Superior temporal gyrus (tissue), 1 donor: Measurements from ENCODE around the gene TC2N.
A peak's percentile ranks its signal among the peaks of the same experiment; 100 is the strongest.
"Not testable (repeated sequence)": the region's sequence is repeated elsewhere in the genome, so short reads cannot be mapped to it uniquely, and the experiment has no call there.

Experiments
- DNase-seq: peaks from one replicate; pipeline ENCODE4 v3.0.0-alpha.2; 2016; ENCODE audit errors: extremely low spot score

Gene TC2N

DNA sequence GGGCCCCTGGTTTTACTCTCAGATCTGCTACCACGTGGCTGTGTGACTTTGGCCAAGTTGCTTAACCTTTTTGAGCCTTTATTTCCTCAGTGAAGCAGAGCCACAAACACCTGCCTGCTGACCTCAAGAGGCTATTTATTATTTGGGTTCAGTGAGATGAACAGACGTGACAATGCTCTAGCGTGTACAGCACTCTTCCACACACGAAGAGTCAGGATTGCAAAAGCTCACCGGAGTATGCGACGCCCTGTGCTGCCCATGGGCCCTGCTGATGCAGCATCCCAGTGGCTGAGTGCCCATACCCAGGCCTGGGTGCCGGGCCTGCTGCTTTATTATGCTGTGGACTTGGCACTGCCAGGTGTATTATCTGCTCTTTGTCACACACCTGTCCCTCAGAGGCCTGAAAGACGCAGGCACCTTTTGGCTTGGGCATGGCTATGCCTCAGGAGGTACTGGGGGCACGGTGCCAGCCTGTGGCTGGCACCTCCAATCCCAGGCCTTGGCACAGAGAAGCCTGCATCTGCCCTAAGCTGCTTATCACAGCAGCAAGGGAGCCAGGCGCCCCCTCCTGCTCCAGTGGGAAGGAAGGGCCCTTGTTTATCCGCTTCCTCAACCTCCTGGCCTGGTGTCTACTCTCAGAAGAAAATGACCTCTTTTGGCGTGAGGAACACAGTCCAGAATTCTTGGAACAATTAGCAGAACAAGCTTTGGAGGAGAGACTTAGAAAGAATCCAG, 22.3 kb upstream of the TC2N start:
- peak; percentile 66 for DNase-seq

DNA sequence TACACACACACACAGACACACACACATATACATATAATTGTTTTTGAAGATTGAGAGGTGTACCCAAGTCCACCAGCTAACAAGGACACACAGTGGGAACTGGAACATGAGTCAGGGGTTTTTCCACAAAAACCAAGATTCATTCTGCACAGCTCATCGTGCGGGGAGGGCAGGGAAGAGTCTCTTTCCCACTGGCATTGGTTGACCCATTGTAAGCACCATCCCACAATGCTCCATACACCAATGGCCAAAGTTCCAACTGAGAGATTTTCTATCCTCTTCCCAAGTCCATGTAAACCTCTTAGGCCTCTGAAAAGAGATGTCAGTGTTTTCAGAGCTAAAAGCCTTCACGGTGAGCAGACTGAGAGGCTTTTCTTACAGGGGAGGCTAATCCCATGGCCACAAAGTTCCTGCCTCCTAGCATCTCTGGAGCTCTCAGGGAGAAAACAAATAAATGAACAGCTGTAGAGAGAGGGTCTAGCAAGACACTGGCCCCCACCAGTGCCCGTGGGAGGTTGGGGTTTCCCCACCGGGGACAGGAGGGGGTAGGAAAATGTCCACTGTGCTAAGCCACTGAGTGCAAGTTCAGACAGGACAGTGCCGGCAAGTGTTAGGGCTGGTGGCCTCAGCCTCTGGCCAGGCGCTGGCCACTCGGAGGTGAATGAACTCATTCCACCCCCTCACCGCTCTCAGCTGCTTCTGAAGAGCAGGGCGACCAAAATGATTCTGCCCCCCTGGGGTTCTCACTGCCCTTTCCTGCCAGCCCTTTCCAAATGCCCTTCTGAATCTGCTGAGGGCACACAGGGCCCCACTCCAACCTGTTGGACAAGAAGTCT, 21.5 kb upstream of the TC2N start:
- peak; percentile 47 for DNase-seq

DNA sequence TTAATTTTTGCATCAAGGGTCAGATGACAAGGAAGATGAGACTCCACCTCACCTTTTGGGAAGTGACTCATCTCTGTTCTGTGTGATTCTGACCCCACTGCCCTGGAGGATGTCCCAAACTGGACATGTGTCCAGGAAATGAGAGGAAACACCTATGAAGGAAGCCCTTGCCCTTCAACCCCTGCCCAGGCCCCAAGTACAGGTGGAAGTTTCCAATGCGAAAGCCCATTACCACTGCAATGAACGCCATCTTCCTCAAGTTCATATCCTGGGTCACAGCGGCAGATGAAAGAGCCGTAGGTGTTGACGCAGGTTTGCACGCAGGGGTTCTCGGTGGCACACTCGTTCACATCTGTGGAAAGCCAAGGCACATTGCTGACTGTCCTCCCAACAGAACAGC, 19.6 kb upstream of the TC2N start:
- DNase-seq: no peak

DNA sequence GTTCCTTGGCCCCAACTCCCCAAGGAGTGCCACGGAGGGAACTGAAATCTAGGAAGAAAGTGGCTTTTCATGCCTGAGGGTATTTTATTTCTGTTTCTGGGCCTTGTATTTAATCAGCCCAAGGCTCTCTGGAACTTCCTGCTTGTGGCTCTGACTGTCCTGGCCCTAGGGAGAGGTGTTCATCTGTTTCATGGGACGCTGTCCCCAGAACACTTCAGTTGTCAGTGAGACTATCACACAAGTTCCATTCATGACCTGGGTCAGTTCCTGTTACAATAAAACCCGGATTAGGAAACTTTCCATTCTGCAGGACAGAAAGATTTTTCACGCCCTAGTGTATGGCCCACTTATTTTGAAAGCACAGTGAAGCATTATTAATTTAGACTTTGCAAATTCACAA, 18.5 kb upstream of the TC2N start:
- no peak for DNase-seq

DNA sequence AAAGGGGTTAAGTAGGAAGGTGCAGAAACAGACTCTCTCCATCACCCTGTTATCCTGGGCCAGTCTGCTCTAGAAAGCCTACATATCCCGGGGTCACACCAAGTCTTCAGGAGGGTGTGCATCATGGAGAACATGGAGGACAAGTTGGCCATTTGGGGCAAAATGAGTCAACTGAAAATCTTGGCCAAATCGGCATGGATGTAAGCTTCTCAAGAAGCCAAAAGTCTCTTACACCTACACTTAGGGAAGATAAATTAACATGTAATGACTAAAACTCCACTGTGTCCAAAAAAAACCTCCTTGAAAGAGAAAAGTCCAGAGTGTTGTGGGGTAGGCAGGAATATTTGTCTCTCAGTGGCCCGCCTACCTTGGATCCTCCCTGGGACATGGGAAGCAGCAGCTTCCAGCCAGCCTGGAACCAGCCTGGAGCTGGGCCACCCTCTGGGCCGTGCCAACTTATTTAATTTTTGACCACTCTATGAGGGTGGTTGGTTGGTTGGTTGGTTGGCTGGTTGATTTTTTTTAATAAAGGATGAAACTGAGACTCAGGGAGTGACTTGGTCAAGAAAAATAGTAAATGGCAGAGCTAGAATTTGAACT, 17.9 kb upstream of the TC2N start:
- no peak for DNase-seq

DNA sequence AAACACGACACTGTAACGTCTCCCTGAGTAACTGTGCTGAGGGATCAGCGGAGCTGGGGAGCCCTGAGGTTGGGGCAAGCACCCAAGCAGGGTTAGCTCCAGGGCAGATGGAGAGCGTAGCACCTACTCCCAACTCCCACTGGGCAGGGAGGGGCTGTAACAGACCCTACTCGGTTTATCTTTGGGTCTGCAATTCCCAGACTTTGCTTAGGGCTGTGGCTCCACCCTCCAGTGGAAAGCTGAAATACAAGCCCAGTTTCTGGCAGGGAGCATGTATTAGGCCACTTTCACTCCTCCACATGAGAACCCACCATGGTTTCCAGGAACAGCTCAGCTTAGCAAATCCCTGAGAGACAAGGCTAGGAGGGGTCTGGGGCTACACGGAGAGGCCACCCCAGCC, 17.3 kb upstream of the TC2N start:
- DNase-seq: no peak

DNA sequence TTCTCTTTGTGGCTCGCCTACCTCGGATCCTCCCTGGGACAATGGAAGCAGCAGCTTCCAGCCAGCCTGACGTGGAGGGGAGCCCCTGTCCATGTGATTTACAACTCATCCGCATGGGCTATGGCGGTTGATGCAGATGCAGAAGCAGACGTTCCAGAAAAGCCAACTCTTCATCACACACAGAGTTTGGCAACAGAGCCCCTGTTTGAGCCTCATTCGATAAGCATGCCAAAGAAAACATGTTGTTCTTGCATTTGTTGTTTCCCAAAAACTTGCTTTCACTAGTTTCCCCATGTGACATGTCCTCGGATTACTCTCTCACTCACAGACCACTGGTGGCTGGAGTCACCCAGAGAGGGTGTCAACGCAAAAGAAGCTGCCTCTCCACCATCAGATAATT, 16.4 kb upstream of the TC2N start:
- DNase-seq: no peak

DNA sequence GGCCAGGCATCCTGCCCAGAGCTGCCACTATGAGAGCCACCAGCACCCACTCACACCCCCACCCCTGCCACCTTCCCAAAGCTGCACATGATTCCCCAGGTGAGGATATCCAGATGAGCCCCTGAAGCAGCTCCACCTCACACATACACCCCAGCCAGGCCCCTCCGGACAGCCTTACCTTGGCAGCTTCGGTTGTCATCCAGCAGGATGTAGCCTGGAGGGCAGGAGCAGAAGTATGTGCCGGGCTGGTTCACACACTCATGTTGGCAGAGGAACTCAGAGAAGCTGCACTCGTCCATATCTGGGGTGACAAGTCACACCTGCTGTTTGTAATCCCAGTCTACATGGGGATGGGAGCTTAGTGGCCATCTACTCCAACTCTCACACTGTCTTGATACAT, 15.4 kb upstream of the TC2N start:
- DNase-seq: no peak

DNA sequence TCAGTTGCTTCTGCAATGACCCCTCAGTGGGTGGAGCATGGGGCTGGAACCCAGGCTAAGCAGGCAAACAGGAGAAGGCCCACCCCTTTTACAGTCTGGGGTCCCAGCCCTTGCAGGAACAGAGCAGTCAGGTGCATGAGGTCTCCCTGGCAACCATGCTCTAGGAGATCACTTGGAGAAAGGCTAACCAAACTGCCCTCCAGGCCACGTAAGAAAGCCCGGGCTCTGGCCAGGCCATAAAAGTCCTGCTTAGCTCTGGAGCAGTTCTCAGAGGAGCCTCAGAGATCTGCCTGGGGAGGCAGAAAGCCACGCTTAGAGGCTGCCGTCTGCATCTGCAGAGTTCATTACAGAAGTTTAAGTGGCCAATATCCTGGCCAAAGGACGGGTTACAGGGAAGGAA, 15.0 kb upstream of the TC2N start:
- DNase-seq: no peak

DNA sequence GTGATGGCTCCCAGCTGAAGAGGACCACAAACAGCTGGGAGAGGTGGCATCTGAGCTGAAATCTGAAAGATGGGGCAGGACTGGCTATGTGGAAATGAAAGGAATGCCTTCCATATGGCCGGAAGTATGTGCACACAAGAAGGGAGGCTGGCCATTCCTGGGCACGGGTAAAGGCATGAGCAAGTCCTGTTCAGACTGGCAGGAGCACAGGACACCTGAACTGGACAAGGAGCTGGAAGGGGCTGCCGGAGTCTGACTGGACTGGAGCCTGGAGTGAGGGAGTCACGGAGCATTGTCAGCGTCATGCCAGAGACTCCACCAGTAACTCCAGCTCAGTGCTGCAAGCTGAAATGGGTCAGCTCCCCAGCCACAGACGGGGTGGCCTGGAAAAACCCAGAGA, 11.9 kb upstream of the TC2N start:
- no peak for DNase-seq

DNA sequence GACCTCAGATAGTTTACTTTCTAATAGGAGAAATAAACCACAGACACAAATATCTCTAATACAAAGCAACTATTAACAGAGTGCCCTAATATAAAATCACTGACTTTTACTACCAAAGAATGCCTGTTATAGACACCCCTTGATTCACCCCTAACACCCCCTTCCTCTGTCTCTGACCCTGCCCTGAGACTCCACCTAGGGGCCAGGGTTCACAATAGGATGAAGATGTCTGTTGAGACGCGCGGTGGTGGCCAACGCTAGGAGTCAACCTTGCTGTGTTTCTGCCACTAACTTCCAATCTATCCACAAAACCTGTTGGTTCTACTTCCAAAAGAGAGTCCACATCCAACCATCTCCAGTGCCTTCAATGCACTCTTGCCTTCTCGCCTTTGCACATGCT, 10.9 kb upstream of the TC2N start:
- no peak for DNase-seq

DNA sequence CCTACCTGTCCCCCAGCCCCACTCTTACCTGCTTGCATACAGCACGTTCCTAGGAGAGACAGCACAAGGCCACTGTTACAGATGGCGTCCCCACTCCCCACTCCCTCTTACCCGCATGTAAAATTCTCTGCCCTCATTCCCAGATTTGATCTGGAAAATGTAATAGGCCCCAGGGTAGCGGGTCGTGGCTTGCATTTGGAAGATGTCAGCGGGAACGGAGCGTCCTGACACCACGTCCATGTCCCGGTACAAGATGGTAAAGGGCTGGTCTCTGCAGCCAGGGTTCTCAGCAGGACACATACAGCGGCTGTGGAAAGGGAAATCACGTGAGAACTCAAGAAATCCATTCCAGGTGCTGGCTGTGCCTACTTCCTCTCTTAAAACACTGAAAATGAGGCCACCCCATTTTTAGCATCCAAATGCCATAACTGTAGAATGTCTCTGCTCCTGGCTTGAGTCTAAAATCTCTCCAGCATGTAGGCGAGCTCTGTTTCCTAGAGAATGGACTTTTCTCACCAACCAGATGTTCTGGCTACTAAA, 10.1 kb upstream of the TC2N start:
- peak; percentile 48 for DNase-seq

DNA sequence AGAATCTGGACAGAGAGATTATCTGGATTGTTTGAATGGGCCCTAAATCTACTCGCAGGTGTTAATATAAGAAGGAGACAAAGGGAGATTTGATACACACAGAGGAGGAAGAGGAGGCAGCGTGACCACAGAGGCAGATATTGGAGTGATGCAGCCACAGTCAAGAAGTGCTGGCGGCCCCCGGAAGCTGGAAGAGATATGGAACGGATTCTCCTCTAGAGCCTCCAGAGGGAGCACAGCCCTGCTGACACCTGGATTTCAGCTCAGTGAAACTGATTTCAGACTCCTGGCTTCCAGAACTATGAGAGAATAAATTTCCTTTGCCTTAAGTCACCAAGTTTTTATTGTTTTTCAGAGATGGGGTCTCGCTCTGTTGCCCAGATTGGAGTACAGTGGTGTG, 9.2 kb upstream of the TC2N start:
- DNase-seq: no peak

DNA sequence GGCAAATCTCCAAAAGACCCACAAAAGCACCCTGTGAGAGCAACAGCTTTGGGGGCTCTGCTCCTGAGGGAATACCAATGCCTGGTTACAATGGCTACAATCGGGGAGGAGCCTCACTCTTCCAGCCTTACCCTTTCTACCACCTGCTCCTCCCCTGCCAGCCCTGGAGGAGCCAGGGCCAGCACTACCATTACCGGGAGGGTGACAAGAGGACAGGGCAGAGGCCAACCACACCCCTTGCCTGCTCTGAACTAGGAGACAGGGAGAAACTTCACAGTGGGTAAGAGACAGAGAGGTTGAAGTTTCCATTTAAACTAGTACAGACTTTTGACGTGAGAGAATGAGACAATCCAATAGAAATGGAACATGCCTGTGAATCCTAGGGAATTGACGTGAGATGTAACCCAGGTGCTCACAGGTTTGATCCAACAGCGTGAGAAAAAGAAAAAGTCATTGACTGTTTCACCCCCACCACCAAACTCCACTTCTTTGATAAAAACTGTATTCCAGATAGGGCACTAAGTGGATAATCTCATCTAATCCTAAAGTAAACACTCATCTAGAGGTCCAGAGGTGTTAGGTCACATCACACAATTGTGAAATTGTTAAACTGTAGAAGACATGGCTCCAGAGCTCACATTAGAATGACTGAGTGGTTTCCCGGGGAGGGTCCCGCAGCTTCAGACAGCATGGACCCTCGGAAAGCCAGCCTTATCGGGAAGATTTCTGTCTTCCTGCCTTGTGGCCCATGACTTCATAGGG, 8.4 kb upstream of the TC2N start:
- no peak for DNase-seq

DNA sequence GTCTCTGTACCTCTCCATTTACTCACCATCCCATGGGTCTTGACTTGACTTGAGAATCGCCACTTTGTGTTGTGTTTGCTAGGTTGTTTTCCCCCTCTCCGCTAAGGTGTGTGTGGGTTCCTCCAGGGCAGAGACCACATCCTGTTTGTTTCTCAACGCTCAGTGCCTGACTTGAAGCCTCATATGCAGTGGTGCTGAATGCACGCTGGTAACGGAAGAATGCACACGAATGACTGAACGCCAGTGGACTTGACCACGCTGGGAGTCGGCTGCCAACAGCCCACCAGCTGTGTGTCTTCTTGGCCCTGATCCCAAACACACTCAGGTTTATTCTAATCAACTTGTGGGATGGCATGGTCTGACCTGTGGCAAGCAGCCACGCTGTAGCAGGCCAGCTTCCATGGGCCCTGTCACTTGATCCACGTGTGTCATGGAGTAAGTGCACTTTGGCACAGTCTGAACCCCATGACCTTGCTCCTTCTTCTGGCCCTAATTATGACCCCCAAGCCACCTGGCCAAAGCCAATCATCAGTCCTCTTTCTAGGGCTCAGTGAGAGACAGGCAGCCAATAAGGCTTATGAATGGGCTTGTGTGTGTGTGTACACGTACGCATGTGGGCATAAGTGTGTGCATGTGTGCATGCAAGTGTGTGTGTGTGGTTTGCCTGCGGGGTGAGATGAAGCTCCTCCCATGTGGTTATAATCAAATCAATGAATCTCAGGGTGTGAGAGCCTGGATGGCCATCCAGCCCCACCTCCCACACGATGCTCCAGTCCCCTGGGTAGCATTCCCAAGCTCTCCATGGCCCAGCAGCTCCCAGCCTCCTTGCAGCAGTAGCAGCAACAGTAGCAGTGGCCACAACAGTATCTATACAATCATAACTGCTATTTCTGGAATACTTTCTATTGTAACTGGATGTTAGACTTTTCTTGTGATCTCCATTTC, 6.4 kb upstream of the TC2N start:
- no peak for DNase-seq

DNA sequence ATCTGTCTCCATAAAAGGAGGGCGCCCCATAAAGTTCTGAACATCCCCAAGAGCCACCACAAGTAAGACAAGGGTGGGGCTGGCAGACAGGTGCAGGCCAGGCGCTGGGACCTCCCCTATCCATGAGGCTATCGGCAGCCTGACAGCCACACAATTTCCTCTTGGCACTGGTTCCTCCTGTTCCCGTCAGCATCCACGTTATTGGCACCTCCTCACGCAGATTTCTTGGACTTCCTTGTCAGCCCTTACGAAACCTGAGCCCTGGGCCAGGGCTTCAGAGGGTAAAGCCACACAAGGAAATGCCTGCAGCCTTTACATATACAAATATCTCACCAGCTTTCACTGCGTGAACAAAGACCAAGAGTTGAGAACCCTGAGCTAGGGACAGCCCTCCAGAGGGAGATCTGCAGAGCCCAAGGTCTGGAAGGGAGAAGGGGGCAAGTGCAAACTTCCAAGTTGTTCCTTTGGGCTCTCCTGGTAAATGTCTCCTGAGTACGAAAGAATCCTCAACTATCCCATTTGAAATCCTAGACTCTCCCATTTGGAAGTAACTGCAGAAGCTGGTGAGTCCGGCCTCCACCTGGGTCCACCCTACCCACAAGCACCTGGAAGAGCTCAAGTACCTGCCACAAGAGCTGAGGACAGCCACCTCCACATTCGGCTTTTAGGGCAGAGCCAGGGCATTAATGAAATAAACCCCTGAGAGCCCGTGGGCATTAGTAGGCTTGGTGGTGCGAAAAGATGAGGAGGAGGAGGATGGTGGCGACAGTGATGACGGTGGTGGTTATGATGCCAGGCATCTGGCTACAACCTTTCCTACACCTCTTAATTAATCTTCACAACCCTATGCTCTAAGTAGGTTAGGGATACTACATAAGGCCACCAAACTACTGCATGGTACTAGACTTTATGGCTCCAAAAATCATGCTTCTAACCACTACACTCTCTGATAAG, 5.5 kb upstream of the TC2N start:
- no peak for DNase-seq

DNA sequence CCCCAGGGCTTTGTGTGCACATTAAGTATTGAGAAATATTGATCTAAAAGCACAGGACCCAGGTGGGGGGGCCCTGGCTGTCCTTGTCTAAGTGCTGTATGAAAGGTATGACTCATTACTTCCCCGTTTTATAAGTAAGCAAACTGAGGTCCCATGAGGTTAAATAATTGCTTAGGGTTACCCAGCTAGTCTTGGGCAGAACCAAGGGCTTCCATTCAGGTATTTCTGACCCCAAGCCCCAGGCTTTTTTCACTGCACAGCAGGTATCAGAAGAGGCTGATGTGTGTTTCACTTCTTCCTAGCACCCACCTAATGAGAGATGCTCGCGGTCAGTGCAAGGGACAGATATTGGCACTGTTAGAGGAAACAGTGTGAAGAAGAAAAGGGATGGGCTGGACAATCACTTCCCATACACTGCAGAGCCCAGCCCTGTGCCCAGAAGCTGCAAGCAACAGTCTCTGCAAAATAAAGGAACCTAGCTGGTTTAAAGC, 4.7 kb upstream of the TC2N start:
- DNase-seq: no peak

DNA sequence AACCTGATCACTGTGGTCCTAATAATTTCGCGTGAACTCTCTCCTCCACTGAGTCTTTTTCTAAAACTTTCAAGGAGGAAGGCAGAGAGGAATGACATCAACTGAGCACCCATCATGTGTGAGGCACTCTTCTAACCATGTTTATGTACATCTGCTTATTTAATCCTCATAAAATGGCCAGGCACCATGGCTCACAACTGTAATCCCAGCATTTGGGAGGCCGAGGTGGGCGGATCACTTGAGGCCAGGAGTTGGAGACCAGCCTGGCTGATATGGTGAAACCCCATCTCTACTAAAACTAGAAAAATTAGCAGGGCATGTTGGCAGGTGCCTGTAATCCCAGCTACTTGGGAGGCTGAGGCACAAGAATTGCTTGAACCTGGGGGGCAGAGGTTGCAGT, 4.1 kb upstream of the TC2N start:
- not testable (repeated sequence) for DNase-seq

DNA sequence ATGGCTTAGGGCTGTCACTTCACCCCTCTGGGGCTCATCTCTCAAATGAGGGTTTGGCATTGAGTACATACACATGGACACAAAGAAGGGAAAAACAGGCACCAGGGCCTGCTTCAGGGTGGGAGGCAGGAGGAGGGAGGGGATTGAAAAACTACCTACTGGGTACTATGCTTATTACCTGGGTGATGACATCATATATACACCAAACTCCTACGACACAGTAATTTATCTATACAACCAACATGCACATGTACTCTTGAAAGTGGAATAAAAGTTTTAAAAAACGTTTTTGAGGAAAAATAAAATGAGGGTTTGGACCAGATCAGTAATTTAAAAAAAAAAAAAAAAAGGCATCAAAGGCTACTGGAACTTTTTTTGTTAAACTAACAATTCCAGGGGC, 3.6 kb upstream of the TC2N start:
- DNase-seq: no peak

DNA sequence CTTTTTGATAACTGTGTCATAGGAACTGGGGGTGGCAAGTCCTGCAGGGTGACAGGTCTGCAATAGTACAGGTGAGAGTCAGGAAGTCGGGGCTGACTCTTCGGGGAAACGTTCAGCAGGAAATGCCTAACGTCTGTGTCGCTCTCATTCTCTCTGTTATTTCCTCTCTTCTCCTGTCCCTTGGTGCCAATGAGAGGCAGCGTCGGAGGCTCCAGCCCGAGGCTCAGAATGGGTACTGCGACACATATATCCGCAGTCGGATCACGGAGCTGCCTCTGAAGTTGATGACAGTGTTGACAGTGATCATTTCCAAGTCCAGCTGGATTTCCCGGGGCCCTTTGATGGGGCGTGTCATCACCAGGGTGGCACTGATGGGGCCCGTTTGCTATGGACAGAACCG, 2.7 kb upstream of the TC2N start:
- DNase-seq: no peak
